HEK293T (cell line): ENCODE results near the gene INTS3.

Source experiments
- ARNT ChIP-seq: fragments of 450-650 bp; IDR thresholded peaks from 2 replicates; pipeline ENCODE4 v1.6.1; 2017; ENCODE audit warnings: mild to moderate bottlenecking
- BHLHE40 ChIP-seq: fragments of 450-650 bp; IDR thresholded peaks from 2 replicates; pipeline ENCODE4 v1.6.1; 2016; ENCODE audit warnings: mild to moderate bottlenecking, moderate library complexity, borderline replicate concordance
- CTBP1 ChIP-seq: fragments of 450-650 bp; IDR thresholded peaks from 2 replicates; pipeline ENCODE4 v1.6.1; 2016; ENCODE audit warnings: borderline replicate concordance
- ELF4 ChIP-seq: fragments of 450-650 bp; IDR thresholded peaks from 2 replicates; pipeline ENCODE4 v1.6.1; 2017; ENCODE audit warnings: antibody characterized with exemption
- FOXK2 ChIP-seq: fragments of 450-650 bp; IDR thresholded peaks from 2 replicates; pipeline ENCODE4 v1.6.1; 2016; ENCODE audit warnings: mild to moderate bottlenecking
- FOXM1 ChIP-seq: fragments of 450-650 bp; IDR thresholded peaks from 2 replicates; pipeline ENCODE4 v1.6.1; 2017; ENCODE audit warnings: mild to moderate bottlenecking, borderline replicate concordance
- HDGF ChIP-seq: fragments of 450-650 bp; IDR thresholded peaks from 2 replicates; pipeline ENCODE4 v1.6.1; 2017; ENCODE audit warnings: antibody characterized with exemption, borderline replicate concordance
- SP1 ChIP-seq: fragments of 450-650 bp; IDR thresholded peaks from 2 replicates; pipeline ENCODE4 v1.6.1; 2017
- TARDBP ChIP-seq: fragments of 450-650 bp; IDR thresholded peaks from 2 replicates; pipeline ENCODE4 v1.6.1; 2016
- ZNF384 ChIP-seq: fragments of 450-650 bp; IDR thresholded peaks from 2 replicates; pipeline ENCODE4 v1.6.1; 2016
- TF ChIP-seq, protein P1 (sequence below): fragments of 450-650 bp; IDR thresholded peaks from 2 replicates; pipeline ENCODE4 v1.6.1; 2016

DNA sequence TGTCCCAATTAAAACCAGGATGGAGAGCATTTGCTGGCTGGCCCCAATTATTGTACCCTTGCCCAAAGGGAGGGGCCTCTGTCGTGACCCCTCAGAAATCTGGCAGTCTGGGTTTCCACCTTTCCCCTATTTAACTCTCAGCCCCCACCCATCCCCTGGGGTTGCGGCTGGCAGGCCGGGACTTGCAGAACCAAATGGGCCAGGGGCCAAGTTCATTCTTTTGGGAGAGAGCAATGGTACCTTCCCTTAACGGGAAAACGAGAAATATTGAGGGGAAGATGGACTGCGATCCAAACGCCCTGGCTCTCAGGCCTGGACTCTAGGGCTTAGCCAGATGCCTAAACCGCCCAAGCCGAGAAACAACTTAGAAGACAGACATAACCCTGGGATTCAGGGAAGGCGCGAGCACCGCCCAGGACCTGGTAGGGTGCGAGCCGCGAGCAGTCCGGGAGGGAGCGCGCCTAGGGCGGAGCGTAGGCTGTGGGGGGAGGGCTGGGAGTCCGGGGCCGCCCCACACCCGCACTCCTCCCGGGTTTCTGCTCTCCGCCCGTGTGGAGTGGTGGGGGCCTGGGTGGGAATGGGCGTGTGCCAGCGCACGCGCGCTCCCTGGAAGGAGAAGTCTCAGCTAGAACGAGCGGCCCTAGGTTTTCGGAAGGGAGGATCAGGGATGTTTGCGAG, 47.1 kb downstream of the INTS3 start, which contains the start of gene SLC27A3:
- TF ChIP-seq BHLHE40: no peak
- no peak for TF ChIP-seq ZNF384
- no peak for TF ChIP-seq CTBP1
- TF ChIP-seq FOXK2: no peak
- no peak for TF ChIP-seq HDGF
- no peak for TF ChIP-seq SP1
- TF ChIP-seq, protein P1, sequence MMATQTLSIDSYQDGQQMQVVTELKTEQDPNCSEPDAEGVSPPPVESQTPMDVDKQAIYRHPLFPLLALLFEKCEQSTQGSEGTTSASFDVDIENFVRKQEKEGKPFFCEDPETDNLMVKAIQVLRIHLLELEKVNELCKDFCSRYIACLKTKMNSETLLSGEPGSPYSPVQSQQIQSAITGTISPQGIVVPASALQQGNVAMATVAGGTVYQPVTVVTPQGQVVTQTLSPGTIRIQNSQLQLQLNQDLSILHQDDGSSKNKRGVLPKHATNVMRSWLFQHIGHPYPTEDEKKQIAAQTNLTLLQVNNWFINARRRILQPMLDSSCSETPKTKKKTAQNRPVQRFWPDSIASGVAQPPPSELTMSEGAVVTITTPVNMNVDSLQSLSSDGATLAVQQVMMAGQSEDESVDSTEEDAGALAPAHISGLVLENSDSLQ: no peak
- no peak for TF ChIP-seq TARDBP
- TF ChIP-seq FOXM1: no peak
- TF ChIP-seq ARNT: no peak
- TF ChIP-seq ELF4: no peak
